H1 (cell line): ENCODE measurements around the gene SEC22C. TPM values are rescaled to one million over a fixed set of nuclear protein-coding genes. Genes with fewer than 3 reads are reported as not detected.
"Not testable (repeated sequence)": the region's sequence is repeated elsewhere in the genome, so short reads cannot be mapped to it uniquely, and the experiment has no call there.

Experiments
- CTCF ChIA-PET: fragments of 300-600 bp; sonication (Branson Sonifier 250); formaldehyde crosslinking; loops from one replicate; lab custom pipeline; 2021; ENCODE audit not compliant: partially characterized antibody; lab: Charles Lee
- POLR2A ChIA-PET: fragments of 300-600 bp; sonication (Branson Sonifier 250); formaldehyde crosslinking; loops from one replicate; lab custom pipeline; 2021; ENCODE audit warnings: inconsistent platforms; ENCODE audit not compliant: partially characterized antibody; lab: Charles Lee
- DNase-seq, 2 experiments: peaks; one replicate each; pipeline versions ENCODE4 v3.0.0 to v3.0.0-alpha.2; 2010 to 2022; ENCODE audit warnings: low spot score in 2 of 2, low read depth in 1 of 2, mixed read lengths in 1 of 2
- FAIRE-seq: peaks from 2 replicates; lab custom pipeline; 2011; peaks lifted over from hg19 to GRCh38; lab: Jason Lieb, UNC
- H2AFZ ChIP-seq: 2 replicates; pipeline ENCODE4 v1.8.1; 2012; ENCODE audit warnings: low read length, inconsistent platforms
- H2AK5ac ChIP-seq: 2 replicates; pipeline ENCODE4 v1.6.1; 2013; ENCODE audit warnings: low read depth, low read length
- H2BK120ac ChIP-seq: replicated peaks from 2 replicates; pipeline ENCODE3; 2013; ENCODE audit warnings: low read depth, low read length, inconsistent platforms
- H2BK12ac ChIP-seq: 2 replicates; pipeline ENCODE4 v1.6.1; 2013; ENCODE audit warnings: low read depth, low read length
- H2BK15ac ChIP-seq: 2 replicates; pipeline ENCODE4 v1.6.1; 2013; ENCODE audit warnings: low read length
- H2BK20ac ChIP-seq: 2 replicates; pipeline ENCODE4 v1.6.1; 2013; ENCODE audit warnings: low read length
- H2BK5ac ChIP-seq: 2 replicates; pipeline ENCODE4 v1.6.1; 2013; ENCODE audit warnings: low read depth, low read length
- H3K14ac ChIP-seq: 2 replicates; pipeline ENCODE4 v1.6.1; 2013; ENCODE audit warnings: inconsistent platforms; ENCODE audit not compliant: insufficient read length
- H3K18ac ChIP-seq: 2 replicates; pipeline ENCODE4 v1.6.1; 2013; ENCODE audit warnings: low read length; ENCODE audit errors: extremely low read depth
- H3K23ac ChIP-seq: 2 replicates; pipeline ENCODE4 v1.6.1; 2013; ENCODE audit warnings: inconsistent platforms; ENCODE audit not compliant: insufficient read length
- H3K23me2 ChIP-seq: 2 replicates; pipeline ENCODE4 v1.6.1; 2013; ENCODE audit warnings: low read depth, low read length
- H3K27ac ChIP-seq: 2 replicates; pipeline ENCODE4 v1.6.1; 2011; ENCODE audit warnings: low read depth, low read length, inconsistent platforms
- H3K27me3 ChIP-seq, 4 experiments: replicated peaks in 1 of 4; 1 replicate in 1 of 4; 2 replicates in 3 of 4; pipeline versions ENCODE4 v1.6.1 to v1.8.1; 2011 to 2013; ENCODE audit warnings: low read length in 3 of 4, mild to moderate bottlenecking in 3 of 4, inconsistent platforms in 2 of 4, mixed read lengths in 2 of 4, moderate library complexity in 1 of 4; ENCODE audit not compliant: control insufficient read depth in 3 of 4, insufficient read depth in 3 of 4; ENCODE audit errors: extremely low read depth in 1 of 4
- H3K36me3 ChIP-seq, 4 experiments: 2 replicates each; pipeline versions ENCODE4 v1.6.1 to v1.8.1; 2011 to 2013; ENCODE audit warnings: mild to moderate bottlenecking in 4 of 4, low read length in 3 of 4, moderate library complexity in 2 of 4, control low read depth in 1 of 4, inconsistent platforms in 1 of 4; ENCODE audit not compliant: insufficient read depth in 4 of 4, control insufficient read depth in 2 of 4
- H3K4ac ChIP-seq: replicated peaks from 2 replicates; pipeline ENCODE3; 2013; ENCODE audit warnings: low read length, low read depth, mixed read lengths, inconsistent platforms; ENCODE audit not compliant: insufficient read length
- H3K4me1 ChIP-seq, 4 experiments: replicated peaks in 1 of 4; 1 replicate in 1 of 4; 2 replicates in 3 of 4; pipeline versions ENCODE4 v1.6.1 to v1.8.1; 2011 to 2013; ENCODE audit warnings: low read length in 3 of 4, inconsistent platforms in 2 of 4, mixed read lengths in 1 of 4; ENCODE audit not compliant: insufficient read depth in 4 of 4, control insufficient read depth in 3 of 4
- H3K4me2 ChIP-seq, 2 experiments: 2 replicates each; pipeline versions ENCODE4 v1.6.1 to v1.8.1; 2011 to 2013; ENCODE audit warnings: low read depth in 2 of 2, low read length in 2 of 2, control low read depth in 1 of 2, inconsistent platforms in 1 of 2, mild to moderate bottlenecking in 1 of 2; ENCODE audit not compliant: insufficient read depth in 1 of 2
- H3K4me3 ChIP-seq, 4 experiments: fragments of 200-600, 300-600 bp in 1 of 4; sonication (generic), shearing (Covaris generic), sonication (Bioruptor Twin) in 1 of 4; 2 replicates each; pipeline versions ENCODE4 v1.5.1 to v1.8.1; 2011 to 2016; ENCODE audit warnings: low read length in 4 of 4, low read depth in 3 of 4, control low read depth in 2 of 4, inconsistent platforms in 2 of 4, mild to moderate bottlenecking in 2 of 4, mixed read lengths in 1 of 4, moderate library complexity in 1 of 4; ENCODE audit not compliant: insufficient read depth in 2 of 4; ENCODE audit errors: extremely low read depth in 1 of 4
- H3K56ac ChIP-seq: replicated peaks from 2 replicates; pipeline ENCODE3; 2013; ENCODE audit warnings: low read depth, mild to moderate bottlenecking, mixed read lengths, low read length, inconsistent platforms; ENCODE audit not compliant: insufficient read length
- H3K79me1 ChIP-seq: 2 replicates; pipeline ENCODE4 v1.6.1; 2013; ENCODE audit warnings: low read depth, low read length, control low read depth
- H3K79me2 ChIP-seq, 2 experiments: 2 replicates each; pipeline versions ENCODE4 v1.6.1 to v1.8.1; 2012 to 2013; ENCODE audit warnings: low read length in 2 of 2, mild to moderate bottlenecking in 2 of 2, inconsistent platforms in 1 of 2; ENCODE audit not compliant: insufficient read depth in 2 of 2, control insufficient read depth in 1 of 2
- H3K9ac ChIP-seq, 4 experiments: replicated peaks in 1 of 4; 1 replicate in 1 of 4; 2 replicates in 3 of 4; pipeline versions ENCODE4 v1.6.1 to v1.8.1; 2011 to 2013; ENCODE audit warnings: low read depth in 3 of 4, low read length in 3 of 4, control low read depth in 2 of 4, mild to moderate bottlenecking in 2 of 4, moderate library complexity in 2 of 4, inconsistent platforms in 1 of 4; ENCODE audit errors: extremely low read depth in 1 of 4
- H3K9me3 ChIP-seq, 2 experiments: 2 replicates each; pipeline versions ENCODE4 v1.6.1 to v1.8.1; 2012 to 2013; ENCODE audit warnings: mild to moderate bottlenecking in 2 of 2, moderate library complexity in 2 of 2, control low read depth in 1 of 2, inconsistent platforms in 1 of 2, low read depth in 1 of 2, low read length in 1 of 2, mixed read lengths in 1 of 2; ENCODE audit not compliant: insufficient read depth in 2 of 2
- H4K20me1 ChIP-seq, 2 experiments: replicated peaks in 1 of 2; 2 replicates each; pipeline versions ENCODE3 to v1.8.1; 2011 to 2013; ENCODE audit warnings: inconsistent platforms in 2 of 2, low read length in 2 of 2, mild to moderate bottlenecking in 1 of 2; ENCODE audit not compliant: insufficient read depth in 2 of 2, control insufficient read depth in 1 of 2
- H4K5ac ChIP-seq: 2 replicates; pipeline ENCODE4 v1.6.1; 2013; ENCODE audit warnings: low read length, low read depth, mixed read lengths, inconsistent platforms; ENCODE audit not compliant: insufficient read length
- H4K8ac ChIP-seq: 2 replicates; pipeline ENCODE4 v1.8.0; 2013; ENCODE audit warnings: mild to moderate bottlenecking, moderate library complexity, low read length, inconsistent platforms; ENCODE audit not compliant: insufficient read depth; ENCODE audit errors: extremely low read depth
- H4K91ac ChIP-seq: replicated peaks from 2 replicates; pipeline ENCODE3; 2013; ENCODE audit warnings: low read length, mixed read lengths, inconsistent platforms; ENCODE audit not compliant: insufficient read length
- WGBS, 2 experiments: shearing (Covaris generic) in 1 of 2; methylation state at CpG; one replicate each; pipeline versions ENCODE4 v1.1.6 to v1.1.7; 2013 to 2015; ENCODE audit warnings: low lambda C conversion rate in 2 of 2, mixed read lengths in 2 of 2, inconsistent platforms in 1 of 2, low coverage in 1 of 2, missing lambda C conversion rate in 1 of 2; ENCODE audit not compliant: insufficient replicate concordance in 2 of 2, insufficient coverage in 1 of 2, insufficient read length in 1 of 2; ENCODE audit errors: extremely low coverage in 1 of 2, missing lambda C conversion rate in 1 of 2; 5-methylcytosine and 5-hydroxymethylcytosine counted together
- polyA plus RNA-seq, 7 experiments: library from polyadenylated mRNA; depleted of rRNA in 3 of 7; stranded (reverse) in 5 of 7; unstranded in 2 of 7; fragments of >200 nt in 5 of 7; fragments of 200-250 nt in 2 of 7; gene quantifications; 1 replicate in 5 of 7; 2 replicates in 1 of 7; 4 replicates in 1 of 7; pipeline versions ENCODE4 v1.2.1 to v1.2.3, GENCODE V29; 2011 to 2013; ENCODE audit warnings: missing spikeins in 2 of 7, mixed read lengths in 2 of 7
- total RNA-seq: library from RNA; stranded (reverse); fragmentation: NEBNext Ultra II Directional; extraction: Animal tissue kit (Norgen Biotek cat#: 25700); gene quantifications from 2 replicates; pipeline ENCODE4 v1.2.1, GENCODE V29; 2021

Gene SEC22C
- total and polyA plus RNA-seq, 2 of the 8 experiments (the other 6 are each of a cell fraction or from before 2014, with no cell fraction given): 23.4 to 38.3 TPM

DNA sequence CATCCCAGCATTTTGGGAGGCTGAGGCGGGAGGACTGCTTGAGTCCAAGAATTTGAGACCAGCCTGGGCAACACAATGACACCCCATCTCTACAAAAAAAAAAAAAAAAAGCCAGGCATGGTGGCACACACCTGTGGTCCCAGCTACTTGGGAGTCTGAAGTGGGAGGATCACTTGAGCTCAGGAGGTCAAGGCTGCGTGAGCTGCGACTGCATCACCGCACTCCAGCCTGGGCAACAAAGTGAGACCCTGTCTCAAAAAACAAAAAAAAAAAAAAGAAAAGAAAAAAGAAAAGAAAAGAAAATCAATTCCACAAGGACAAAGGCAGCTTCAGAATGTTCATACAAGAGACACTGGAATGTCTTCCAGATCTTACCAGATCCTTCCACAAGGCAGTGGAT lies 2.4 kb downstream of the SEC22C start:
- Histone ChIP-seq H3K9me3 (peaks cover 0 to 11% of the 10 kb centered on the region in 2 experiments; a peak in 2 of 4 replicates), H3K79me2 (peaks cover 0 to 75% of the 10 kb centered on the region in 2 experiments; a peak in 3 of 4 replicates), H3K36me3 (peaks cover 0 to 10% (median 5%) of the 10 kb centered on the region in 4 experiments; a peak in 4 of 8 replicates), H3K23me2 (peaks cover 10% of the 10 kb centered on the region), H3K4me1 (peaks cover 2 to 14% (median 5%) of the 10 kb centered on the region in 4 experiments; a peak in 6 of 7 replicates)
- H4K5ac ChIP-seq, H2AK5ac ChIP-seq, H2BK120ac ChIP-seq, H3K4ac ChIP-seq, H3K4me2 ChIP-seq, H3K79me1 ChIP-seq, H2BK15ac ChIP-seq, FAIRE-seq, H3K18ac ChIP-seq, DNase-seq, H3K9ac ChIP-seq, H4K91ac ChIP-seq, H3K14ac ChIP-seq, H3K4me3 ChIP-seq, H2BK12ac ChIP-seq, H3K23ac ChIP-seq, H4K20me1 ChIP-seq, H2BK5ac ChIP-seq, H3K27ac ChIP-seq, H2BK20ac ChIP-seq, H3K27me3 ChIP-seq, CTCF ChIA-PET, H4K8ac ChIP-seq, H3K56ac ChIP-seq, H2AFZ ChIP-seq: not testable (repeated sequence)
- WGBS, 2 experiments: 92% methylated on average over 1 of the region's 4 CpGs; no CpG with 5 or more reads in 1 of the 2 experiments
- POLR2A ChIA-PET: interaction anchor here (1.1 kb wide), 1 partner anchor 21 kb away, joined by 4 read pairs; the partner anchor contains the start of gene NKTR
